ENCODE results near the gene ABCG2. TPM values are rescaled to one million over a fixed set of nuclear protein-coding genes. Genes with fewer than 3 reads are reported as not detected.

ABCG2 gene
- total RNA-seq, 1 donor, result 0.10 TPM

GRCh38 chr4:88043586-88044340 lies 114.7 kb downstream of the ABCG2 start:
- H3K4me1 ChIP-seq (ENCODE audit: insufficient read depth, low read length), result peaks cover 12% of the 10 kb centered on the region

GRCh38 chr4:88043001-88043400 lies 115.4 kb downstream of the ABCG2 start:
- Histone ChIP-seq H3K4me1 (ENCODE audit: insufficient read depth, low read length) (peaks cover 12% of the 10 kb centered on the region), H3K9me3 (ENCODE audit: low read depth, low read length) (no peaks in the 10 kb centered on the region), H3K27me3 (ENCODE audit: insufficient read depth, low read length) (no peaks in the 10 kb centered on the region), H3K4me3 (ENCODE audit: low read length) (no peak overlapping the region)

More at GRCh38 chr4:88043586-88044340, 114.7 kb downstream of the ABCG2 start:
- no peak overlapping the region for H3K4me3 ChIP-seq (ENCODE audit: low read length)
- H3K9me3 ChIP-seq (ENCODE audit: low read depth, low read length), result no peaks in the 10 kb centered on the region
- H3K27me3 ChIP-seq (ENCODE audit: insufficient read depth, low read length), result no peaks in the 10 kb centered on the region

GRCh38 chr4:88041626-88042025 lies 116.8 kb downstream of the ABCG2 start:
- Histone ChIP-seq H3K9me3 (ENCODE audit: low read depth, low read length) (no peaks in the 10 kb centered on the region), H3K4me3 (ENCODE audit: low read length) (no peak overlapping the region), H3K4me1 (ENCODE audit: insufficient read depth, low read length) (peaks cover 12% of the 10 kb centered on the region), H3K27me3 (ENCODE audit: insufficient read depth, low read length) (no peaks in the 10 kb centered on the region)

GRCh38 chr4:88040707-88041106 lies 117.7 kb downstream of the ABCG2 start:
- H3K4me1 ChIP-seq (ENCODE audit: insufficient read depth, low read length), result peaks cover 9% of the 10 kb centered on the region
- H3K27me3 ChIP-seq (ENCODE audit: insufficient read depth, low read length), result no peaks in the 10 kb centered on the region
- no peak overlapping the region for H3K4me3 ChIP-seq (ENCODE audit: low read length)
- no peaks in the 10 kb centered on the region for H3K9me3 ChIP-seq (ENCODE audit: low read depth, low read length)

Other genes starting within 250 kb of the ABCG2 start
- 0.10 TPM for gene SPP1, start 182.9 kb downstream of the ABCG2 start, total RNA-seq
- gene PKD2, start 151.0 kb downstream of the ABCG2 start, total RNA-seq, result 8.0 TPM
- gene PPM1K, start 125.9 kb upstream of the ABCG2 start, total RNA-seq, result 44.5 TPM
- 13.6 TPM for gene HERC6, start 220.2 kb upstream of the ABCG2 start, total RNA-seq